ENCODE results near the gene INTU. TPM values are rescaled to one million over a fixed set of nuclear protein-coding genes. Genes with fewer than 3 reads are reported as not detected.

Gene INTU
- total and polyA plus RNA-seq, 4 donors = 2.5 to 37.0 (median 6.6) TPM

GRCh38 chr4:127748957-127749356, 116.2 kb downstream of the INTU start:
- H3K9me3 ChIP-seq (ENCODE audit: control insufficient read depth in 4 of 4, insufficient read depth in 3 of 4, low read length in 3 of 4) = peaks cover 0 to 6% (median 1%) of the 10 kb centered on the region in 4 donors
- WGBS, 2 donors = 87 to 89% methylated on average over 2 of the region's 2 CpGs
- no peaks in the 10 kb centered on the region for H3K27me3 ChIP-seq (ENCODE audit: control insufficient read depth in 3 of 3, insufficient read depth in 3 of 3, low read length in 2 of 3)
- no peak overlapping the region for H3K27ac ChIP-seq (ENCODE audit: low read depth in 1 of 2, low read length in 1 of 2)
- no peak overlapping the region for H3K4me3 ChIP-seq
- H3K4me1 ChIP-seq (ENCODE audit: control insufficient read depth in 5 of 5, insufficient read depth in 5 of 5, low read length in 5 of 5) = no peaks in the 10 kb centered on the region
- no peak for DNase-seq
- no peak for TF ChIP-seq CTCF (IDR thresholded peaks at IDR 0.05; ENCODE audit: control extremely low read depth, extremely low read depth)
- no peak overlapping the region for H3K9ac ChIP-seq (ENCODE audit: insufficient read depth in 1 of 2, low read length in 2 of 2)
- ATAC-seq (ENCODE audit: insufficient read depth, low FRiP score) = no peak
- H3K36me3 ChIP-seq (ENCODE audit: control insufficient read depth in 4 of 4, insufficient read depth in 4 of 4, low read length in 4 of 4) = no peaks in the 10 kb centered on the region

- TF ChIP-seq CTCF (IDR thresholded peaks at IDR 0.05; ENCODE audit: control extremely low read depth, extremely low read depth) = no peak
- H3K4me3 ChIP-seq = no peak overlapping the region
- H3K4me1 ChIP-seq (ENCODE audit: control insufficient read depth in 5 of 5, insufficient read depth in 5 of 5, low read length in 5 of 5) = no peaks in the 10 kb centered on the region
- H3K36me3 ChIP-seq (ENCODE audit: control insufficient read depth in 4 of 4, insufficient read depth in 4 of 4, low read length in 4 of 4) = no peaks in the 10 kb centered on the region
- no peak for DNase-seq
- 76 to 86% methylated on average over 2 of the region's 2 CpGs for WGBS, 2 donors
- H3K9ac ChIP-seq (ENCODE audit: insufficient read depth in 1 of 2, low read length in 2 of 2) = no peak overlapping the region
- no peaks in the 10 kb centered on the region for H3K27me3 ChIP-seq (ENCODE audit: control insufficient read depth in 3 of 3, insufficient read depth in 3 of 3, low read length in 2 of 3)
- ATAC-seq (ENCODE audit: insufficient read depth, low FRiP score) = no peak
- peaks cover 0 to 5% (median 2%) of the 10 kb centered on the region in 4 donors for H3K9me3 ChIP-seq (ENCODE audit: control insufficient read depth in 4 of 4, insufficient read depth in 3 of 4, low read length in 3 of 4)
- no peak overlapping the region for H3K27ac ChIP-seq (ENCODE audit: low read depth in 1 of 2, low read length in 1 of 2)
These were observed 124.1 kb downstream of the INTU start for GRCh38 chr4:127756906-127757305.

- Histone ChIP-seq H3K9me3 (ENCODE audit: control insufficient read depth in 4 of 4, insufficient read depth in 3 of 4, low read length in 3 of 4) (peaks cover 0 to 5% (median 2%) of the 10 kb centered on the region in 4 donors), H3K4me3 (no peak overlapping the region), H3K27me3 (ENCODE audit: control insufficient read depth in 3 of 3, insufficient read depth in 3 of 3, low read length in 2 of 3) (no peaks in the 10 kb centered on the region), H3K27ac (ENCODE audit: low read depth in 1 of 2, low read length in 1 of 2) (no peak overlapping the region), H3K9ac (ENCODE audit: insufficient read depth in 1 of 2, low read length in 2 of 2) (no peak overlapping the region), H3K36me3 (ENCODE audit: control insufficient read depth in 4 of 4, insufficient read depth in 4 of 4, low read length in 4 of 4) (no peaks in the 10 kb centered on the region), H3K4me1 (ENCODE audit: control insufficient read depth in 5 of 5, insufficient read depth in 5 of 5, low read length in 5 of 5) (no peaks in the 10 kb centered on the region)
- ATAC-seq (ENCODE audit: insufficient read depth, low FRiP score) (no peak), DNase-seq (no peak)
- WGBS, 2 donors = 69 to 80% methylated on average over 2 of the region's 2 CpGs
- TF ChIP-seq CTCF (IDR thresholded peaks at IDR 0.05; ENCODE audit: control extremely low read depth, extremely low read depth) = no peak
These were observed 126.6 kb downstream of the INTU start for GRCh38 chr4:127759228-127759820.

- H3K27ac ChIP-seq (ENCODE audit: low read depth in 1 of 2, low read length in 1 of 2) = no peak overlapping the region
- 70 to 79% methylated on average over 3 of the region's 3 CpGs for WGBS, 2 donors
These were observed 127.1 kb downstream of the INTU start for GRCh38 chr4:127759893-127760292.

More at GRCh38 chr4:127759893-127760292, 127.1 kb downstream of the INTU start:
- ATAC-seq (ENCODE audit: insufficient read depth, low FRiP score) (no peak), DNase-seq (no peak)
- no peak overlapping the region for H3K4me3 ChIP-seq
- no peak for TF ChIP-seq CTCF (IDR thresholded peaks at IDR 0.05; ENCODE audit: control extremely low read depth, extremely low read depth)
- no peaks in the 10 kb centered on the region for H3K27me3 ChIP-seq (ENCODE audit: control insufficient read depth in 3 of 3, insufficient read depth in 3 of 3, low read length in 2 of 3)
- H3K36me3 ChIP-seq (ENCODE audit: control insufficient read depth in 4 of 4, insufficient read depth in 4 of 4, low read length in 4 of 4) = no peaks in the 10 kb centered on the region
- no peak overlapping the region for H3K9ac ChIP-seq (ENCODE audit: insufficient read depth in 1 of 2, low read length in 2 of 2)
- H3K9me3 ChIP-seq (ENCODE audit: control insufficient read depth in 4 of 4, insufficient read depth in 3 of 4, low read length in 3 of 4) = peaks cover 0 to 5% (median 2%) of the 10 kb centered on the region in 4 donors
- H3K4me1 ChIP-seq (ENCODE audit: control insufficient read depth in 5 of 5, insufficient read depth in 5 of 5, low read length in 5 of 5) = no peaks in the 10 kb centered on the region

Measured in lung (tissue), 12 donors.